ENCODE measurements around the gene ITPR2.

DNA sequence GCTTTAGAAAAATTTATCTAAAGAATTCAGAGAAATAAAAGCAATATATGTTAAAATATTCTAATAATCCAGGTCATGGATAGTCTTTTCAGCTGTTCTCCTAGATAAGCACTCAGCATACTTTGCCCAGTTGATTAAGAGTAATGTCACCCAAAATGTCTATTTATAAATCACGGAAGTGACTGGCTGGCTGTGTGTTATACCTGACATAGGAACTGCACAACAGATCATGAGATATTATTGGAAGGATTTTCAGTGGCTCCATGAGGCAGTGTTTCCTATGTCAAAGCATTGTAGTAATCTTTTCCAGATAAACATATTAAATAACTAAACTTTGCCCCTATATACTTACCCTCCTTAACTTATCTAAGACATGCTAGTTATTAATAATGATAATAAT, 128.8 kb downstream of the ITPR2 start:
- TF ChIP-seq, protein P1, sequence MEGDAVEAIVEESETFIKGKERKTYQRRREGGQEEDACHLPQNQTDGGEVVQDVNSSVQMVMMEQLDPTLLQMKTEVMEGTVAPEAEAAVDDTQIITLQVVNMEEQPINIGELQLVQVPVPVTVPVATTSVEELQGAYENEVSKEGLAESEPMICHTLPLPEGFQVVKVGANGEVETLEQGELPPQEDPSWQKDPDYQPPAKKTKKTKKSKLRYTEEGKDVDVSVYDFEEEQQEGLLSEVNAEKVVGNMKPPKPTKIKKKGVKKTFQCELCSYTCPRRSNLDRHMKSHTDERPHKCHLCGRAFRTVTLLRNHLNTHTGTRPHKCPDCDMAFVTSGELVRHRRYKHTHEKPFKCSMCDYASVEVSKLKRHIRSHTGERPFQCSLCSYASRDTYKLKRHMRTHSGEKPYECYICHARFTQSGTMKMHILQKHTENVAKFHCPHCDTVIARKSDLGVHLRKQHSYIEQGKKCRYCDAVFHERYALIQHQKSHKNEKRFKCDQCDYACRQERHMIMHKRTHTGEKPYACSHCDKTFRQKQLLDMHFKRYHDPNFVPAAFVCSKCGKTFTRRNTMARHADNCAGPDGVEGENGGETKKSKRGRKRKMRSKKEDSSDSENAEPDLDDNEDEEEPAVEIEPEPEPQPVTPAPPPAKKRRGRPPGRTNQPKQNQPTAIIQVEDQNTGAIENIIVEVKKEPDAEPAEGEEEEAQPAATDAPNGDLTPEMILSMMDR (IDR thresholded peaks at IDR 0.05; ENCODE audit: low read length): no peak
- no peak for TF ChIP-seq EZH2phosphoT487 (IDR thresholded peaks at IDR 0.05; ENCODE audit: low read length)

Measured in MM.1S (cell line).